K562 (cell line): ENCODE data around the gene AMZ2. TPM values are rescaled to one million over a fixed set of nuclear protein-coding genes. Genes with fewer than 3 reads are reported as not detected.

ENCODE experiments used
- DDX20 ChIP-seq: fragments of 450-650 bp; IDR thresholded peaks from 2 replicates; pipeline ENCODE4 v1.6.1; 2016; ENCODE audit warnings: missing genetic modification characterization, low read depth, mild to moderate bottlenecking, missing compliant biosample characterization, moderate library complexity
- FOXK2 ChIP-seq, 2 experiments: fragments of 450-650 bp; IDR thresholded peaks in 1 of 2; conservative IDR thresholded peaks in 1 of 2; 2 replicates each; pipeline ENCODE4 v1.6.1; 2016; ENCODE audit warnings: low read depth in 2 of 2, mild to moderate bottlenecking in 1 of 2
- FUS ChIP-seq: fragments of 200-400 bp; formaldehyde crosslinking; optimal IDR thresholded peaks from 2 replicates; pipeline ENCODE3; 2017; ENCODE audit warnings: low read depth, low read length
- GTF2A2 ChIP-seq: IDR thresholded peaks from 2 replicates; pipeline ENCODE4 v1.6.1; 2016; ENCODE audit warnings: mild to moderate bottlenecking, missing genetic modification characterization, missing compliant biosample characterization
- HDGF ChIP-seq: fragments of 450-650 bp; IDR thresholded peaks from 2 replicates; pipeline ENCODE4 v1.6.1; 2016
- KLF13 ChIP-seq: fragments of 450-650 bp; IDR thresholded peaks from 2 replicates; pipeline ENCODE4 v1.6.1; 2016; ENCODE audit warnings: missing genetic modification characterization, low read depth, mild to moderate bottlenecking, missing compliant biosample characterization, moderate library complexity, borderline replicate concordance
- PHF20 ChIP-seq: fragments of 450-650 bp; IDR thresholded peaks from 2 replicates; pipeline ENCODE4 v1.6.1; 2018; ENCODE audit not compliant: partially characterized antibody
- RAD21 ChIP-seq, 2 experiments: fragments of 250-450 bp in 1 of 2; fragments of 450-650 bp in 1 of 2; sonication (Bioruptor Pico) in 1 of 2; formaldehyde crosslinking in 1 of 2; IDR thresholded peaks in 1 of 2; conservative IDR thresholded peaks in 1 of 2; 2 replicates each; pipeline versions ENCODE4 v1.4.0 to v1.8.0; 2020 to 2022; ENCODE audit warnings: mild to moderate bottlenecking in 2 of 2, moderate library complexity in 1 of 2
- RCOR1 ChIP-seq, 2 experiments: IDR thresholded peaks; 2 replicates each; pipeline ENCODE4 v1.6.1; 2012; ENCODE audit warnings: low read depth in 2 of 2, low read length in 2 of 2, borderline replicate concordance in 1 of 2, improper control_type of control experiment in 1 of 2
- TEAD4 ChIP-seq, 2 experiments: sonication (generic) in 1 of 2; formaldehyde crosslinking in 1 of 2; IDR thresholded peaks; 2 replicates each; pipeline versions ENCODE4 v1.6.1 to v1.8.0; 2012 to 2022; ENCODE audit warnings: borderline replicate concordance in 1 of 2, inconsistent platforms in 1 of 2, low read length in 1 of 2, mild to moderate bottlenecking in 1 of 2, missing genetic modification reagents in 1 of 2
- ZNF77 ChIP-seq: fragments of 250-450 bp; sonication (Bioruptor Pico); IDR thresholded peaks from 2 replicates; pipeline ENCODE4 v1.5.0; 2020
- polyA plus RNA-seq, 8 experiments: library from polyadenylated mRNA; depleted of rRNA in 4 of 8; stranded (reverse) in 5 of 8; unstranded in 3 of 8; fragments of >200 nt; fragmentation: Nextera tagmentation in 2 of 8; fragmentation: Illumina TruSeq in 1 of 8; extraction: Ambion mirVana in 2 of 8; extraction: Trizol in 1 of 8; gene quantifications; 2 replicates each; pipeline versions ENCODE4 v1.2.1 to v1.2.3, GENCODE V29; 2011 to 2014; ENCODE audit warnings: inconsistent platforms in 1 of 8, missing spikeins in 1 of 8
- total RNA-seq, 7 experiments: library from RNA; depleted of rRNA in 6 of 7; stranded (reverse); fragments of >200 nt in 6 of 7; fragmentation: Illumina TruSeq in 2 of 7; extraction: Trizol in 2 of 7; gene quantifications; 2 replicates each; pipeline versions ENCODE4 v1.2.1 to v1.2.3, GENCODE V29; 2011 to 2021; ENCODE audit warnings: low replicate concordance in 1 of 7
- TF ChIP-seq, protein P1 (sequence below): fragments of 200-800 bp; sonication (Bioruptor generic); IDR thresholded peaks from 2 replicates; pipeline ENCODE4 v1.6.1; 2017; ENCODE audit warnings: missing genetic modification characterization, missing compliant biosample characterization
- TF ChIP-seq, protein P2 (sequence below): fragments of 250-450 bp; sonication (Bioruptor Pico); IDR thresholded peaks from 2 replicates; pipeline ENCODE4 v1.5.0; 2021
- TF ChIP-seq, protein P3 (sequence below): IDR thresholded peaks from 2 replicates; pipeline ENCODE4 v1.6.1; 2011; ENCODE audit warnings: borderline replicate concordance, low read depth, mild to moderate bottlenecking, moderate library complexity, low read length; ENCODE audit not compliant: insufficient read depth, poor library complexity, severe bottlenecking
- TF ChIP-seq, protein P4 (sequence below): fragments of 250-450 bp; sonication (Bioruptor Pico); IDR thresholded peaks from 2 replicates; pipeline ENCODE4 v1.5.0; 2021; ENCODE audit warnings: mild to moderate bottlenecking, borderline replicate concordance

The AMZ2 gene
- total and polyA plus RNA-seq, 9 of the 15 experiments (the other 6 are each of a cell fraction or from before 2014, with no cell fraction given), result 22.6 to 92.2 (median 52.6) TPM

DNA sequence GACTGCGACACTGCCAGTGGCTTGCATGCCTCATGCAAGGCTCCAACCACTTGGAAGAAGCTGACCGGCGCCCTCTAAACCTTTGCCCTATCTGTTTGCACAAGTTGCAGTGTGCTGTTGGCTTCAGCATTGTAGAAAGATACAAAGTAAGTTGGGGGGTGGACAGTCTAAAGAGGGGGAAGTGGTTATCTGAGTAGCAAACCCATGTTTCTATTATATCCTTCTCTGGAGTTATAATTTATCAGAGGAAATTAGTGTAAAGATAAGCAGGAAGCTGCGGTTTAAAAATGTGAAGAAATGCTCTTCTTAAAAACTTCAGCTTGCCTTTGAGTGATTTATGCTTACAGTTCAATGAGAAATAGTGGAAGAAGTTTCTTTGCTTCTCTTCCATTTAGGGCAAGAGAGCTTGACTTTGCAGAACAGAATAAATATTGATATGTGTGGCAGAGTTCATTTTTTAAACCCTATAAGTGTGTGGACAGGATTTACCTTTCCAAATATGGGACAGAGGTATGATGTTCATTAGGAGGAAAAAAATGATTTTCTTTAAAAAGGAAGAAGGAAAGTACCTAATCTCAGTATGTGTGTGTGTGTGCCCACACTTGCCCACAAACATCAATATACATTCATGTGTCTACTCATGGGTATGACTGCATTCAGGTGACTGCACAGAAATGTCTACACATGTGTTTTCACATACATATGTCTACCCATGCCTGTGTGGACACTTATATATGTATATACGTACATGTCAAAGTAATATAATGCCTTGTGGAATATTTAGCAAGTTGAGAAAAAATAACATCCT lies 8.1 kb downstream of the AMZ2 start (continued):
- TF ChIP-seq DDX20 (tag) (no peak), RAD21 (CRISPR knock-in tag; conservative IDR thresholded peaks at IDR 0.05 in 1 of 2, IDR thresholded peaks at IDR 0.05 in 1 of 2) (0 out of 4 replicates have a peak, but pooled peaks of 1 of the 2 experiments have one; percentile 17), KLF13 (tag) (no peak), HDGF (no peak), TEAD4 (IDR thresholded peaks at IDR 0.05; ENCODE audit: low read length) (peak; percentile 41; the same call in 1 of the 2 replicates), TEAD4 (CRISPR knock-in tag; IDR thresholded peaks at IDR 0.05; ENCODE audit: borderline replicate concordance) (no peak), PHF20 (no peak), FUS (no peak), FOXK2 (conservative IDR thresholded peaks at IDR 0.05 in 1 of 2, IDR thresholded peaks at IDR 0.05 in 1 of 2; ENCODE audit: low read depth in 2 of 2) (no peak), GTF2A2 (tag) (no peak), ZNF77 (no peak), RCOR1 (IDR thresholded peaks at IDR 0.05; ENCODE audit: borderline replicate concordance in 1 of 2, low read depth in 2 of 2, low read length in 2 of 2) (peak in 1 of 2 experiments; percentile 47; a peak in 1 of 4 replicates)
- TF ChIP-seq, protein P1, sequence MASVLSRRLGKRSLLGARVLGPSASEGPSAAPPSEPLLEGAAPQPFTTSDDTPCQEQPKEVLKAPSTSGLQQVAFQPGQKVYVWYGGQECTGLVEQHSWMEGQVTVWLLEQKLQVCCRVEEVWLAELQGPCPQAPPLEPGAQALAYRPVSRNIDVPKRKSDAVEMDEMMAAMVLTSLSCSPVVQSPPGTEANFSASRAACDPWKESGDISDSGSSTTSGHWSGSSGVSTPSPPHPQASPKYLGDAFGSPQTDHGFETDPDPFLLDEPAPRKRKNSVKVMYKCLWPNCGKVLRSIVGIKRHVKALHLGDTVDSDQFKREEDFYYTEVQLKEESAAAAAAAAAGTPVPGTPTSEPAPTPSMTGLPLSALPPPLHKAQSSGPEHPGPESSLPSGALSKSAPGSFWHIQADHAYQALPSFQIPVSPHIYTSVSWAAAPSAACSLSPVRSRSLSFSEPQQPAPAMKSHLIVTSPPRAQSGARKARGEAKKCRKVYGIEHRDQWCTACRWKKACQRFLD (CRISPR knock-in tag), result no peak
- TF ChIP-seq, protein P2, sequence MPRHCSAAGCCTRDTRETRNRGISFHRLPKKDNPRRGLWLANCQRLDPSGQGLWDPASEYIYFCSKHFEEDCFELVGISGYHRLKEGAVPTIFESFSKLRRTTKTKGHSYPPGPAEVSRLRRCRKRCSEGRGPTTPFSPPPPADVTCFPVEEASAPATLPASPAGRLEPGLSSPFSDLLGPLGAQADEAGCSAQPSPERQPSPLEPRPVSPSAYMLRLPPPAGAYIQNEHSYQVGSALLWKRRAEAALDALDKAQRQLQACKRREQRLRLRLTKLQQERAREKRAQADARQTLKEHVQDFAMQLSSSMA (CRISPR knock-in tag), result no peak
- TF ChIP-seq, protein P3, sequence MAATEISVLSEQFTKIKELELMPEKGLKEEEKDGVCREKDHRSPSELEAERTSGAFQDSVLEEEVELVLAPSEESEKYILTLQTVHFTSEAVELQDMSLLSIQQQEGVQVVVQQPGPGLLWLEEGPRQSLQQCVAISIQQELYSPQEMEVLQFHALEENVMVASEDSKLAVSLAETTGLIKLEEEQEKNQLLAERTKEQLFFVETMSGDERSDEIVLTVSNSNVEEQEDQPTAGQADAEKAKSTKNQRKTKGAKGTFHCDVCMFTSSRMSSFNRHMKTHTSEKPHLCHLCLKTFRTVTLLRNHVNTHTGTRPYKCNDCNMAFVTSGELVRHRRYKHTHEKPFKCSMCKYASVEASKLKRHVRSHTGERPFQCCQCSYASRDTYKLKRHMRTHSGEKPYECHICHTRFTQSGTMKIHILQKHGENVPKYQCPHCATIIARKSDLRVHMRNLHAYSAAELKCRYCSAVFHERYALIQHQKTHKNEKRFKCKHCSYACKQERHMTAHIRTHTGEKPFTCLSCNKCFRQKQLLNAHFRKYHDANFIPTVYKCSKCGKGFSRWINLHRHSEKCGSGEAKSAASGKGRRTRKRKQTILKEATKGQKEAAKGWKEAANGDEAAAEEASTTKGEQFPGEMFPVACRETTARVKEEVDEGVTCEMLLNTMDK, result no peak
- TF ChIP-seq, protein P4, sequence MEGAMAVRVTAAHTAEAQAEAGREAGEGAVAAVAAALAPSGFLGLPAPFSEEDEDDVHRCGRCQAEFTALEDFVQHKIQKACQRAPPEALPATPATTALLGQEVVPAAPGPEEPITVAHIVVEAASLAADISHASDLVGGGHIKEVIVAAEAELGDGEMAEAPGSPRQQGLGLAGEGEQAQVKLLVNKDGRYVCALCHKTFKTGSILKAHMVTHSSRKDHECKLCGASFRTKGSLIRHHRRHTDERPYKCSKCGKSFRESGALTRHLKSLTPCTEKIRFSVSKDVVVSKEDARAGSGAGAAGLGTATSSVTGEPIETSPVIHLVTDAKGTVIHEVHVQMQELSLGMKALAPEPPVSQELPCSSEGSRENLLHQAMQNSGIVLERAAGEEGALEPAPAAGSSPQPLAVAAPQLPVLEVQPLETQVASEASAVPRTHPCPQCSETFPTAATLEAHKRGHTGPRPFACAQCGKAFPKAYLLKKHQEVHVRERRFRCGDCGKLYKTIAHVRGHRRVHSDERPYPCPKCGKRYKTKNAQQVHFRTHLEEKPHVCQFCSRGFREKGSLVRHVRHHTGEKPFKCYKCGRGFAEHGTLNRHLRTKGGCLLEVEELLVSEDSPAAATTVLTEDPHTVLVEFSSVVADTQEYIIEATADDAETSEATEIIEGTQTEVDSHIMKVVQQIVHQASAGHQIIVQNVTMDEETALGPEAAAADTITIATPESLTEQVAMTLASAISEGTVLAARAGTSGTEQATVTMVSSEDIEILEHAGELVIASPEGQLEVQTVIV (CRISPR knock-in tag), result no peak
